HG03280 (cell line): ENCODE results near the gene UNC5A.

ENCODE experiments used
- ATAC-seq: cut with Tn5 transposase; IDR thresholded peaks from one replicate; pipeline ENCODE4 v1.9.1; 2021; ENCODE audit warnings: mild to moderate bottlenecking, moderate library complexity; ENCODE audit not compliant: unreplicated experiment

UNC5A gene

DNA sequence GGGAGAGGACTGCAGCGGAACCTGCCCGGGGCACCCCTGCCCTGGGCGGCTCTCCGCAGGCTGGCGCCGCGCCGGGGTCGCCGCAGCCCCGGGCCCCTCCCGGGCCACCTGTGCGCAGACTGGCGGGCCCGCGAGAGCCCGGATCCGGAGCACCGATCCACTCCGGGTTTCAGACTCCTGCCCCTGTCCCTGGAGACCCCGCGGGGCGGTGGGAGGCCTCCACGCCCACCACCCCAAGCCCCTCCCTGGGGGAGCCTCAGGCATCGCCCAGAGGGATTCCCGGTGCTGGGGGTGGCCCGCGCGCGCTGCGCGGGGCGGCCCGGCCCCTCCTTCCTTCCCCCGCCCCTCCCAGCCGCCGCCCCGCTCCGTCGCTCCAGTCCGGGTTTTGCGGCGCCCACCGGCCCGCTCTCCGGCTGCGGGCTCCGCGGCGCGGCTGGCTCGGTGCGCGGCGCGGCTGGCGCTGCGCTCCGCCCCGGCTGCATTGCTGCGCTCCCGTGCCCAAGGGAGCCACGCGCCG lies at the start of gene UNC5A:
Gene UNC5A, plus strand, starts transcription at position 479 of the 517 bp plus-strand sequence. CDS start 192 bp downstream, outside the sequence.
- ATAC-seq: no peak

DNA sequence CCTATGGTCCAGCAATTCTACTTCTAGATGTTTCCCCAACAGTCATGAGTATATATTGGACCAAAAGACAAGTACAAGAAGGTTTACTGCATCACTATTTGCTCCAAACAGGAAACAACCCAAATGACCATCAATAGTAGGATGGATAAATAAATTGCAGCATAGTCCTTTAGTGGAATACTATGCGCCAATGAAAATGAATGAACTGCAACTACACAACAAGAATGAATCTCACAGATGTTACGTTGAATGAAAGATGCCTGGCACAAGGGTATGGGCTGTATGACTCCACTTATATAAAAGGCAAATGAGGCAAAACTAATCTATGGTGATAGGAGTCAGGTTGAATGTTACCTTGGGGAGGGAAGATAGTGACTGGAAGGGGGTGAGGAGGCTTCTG lies 48.6 kb upstream of the UNC5A start:
- no peak for ATAC-seq

DNA sequence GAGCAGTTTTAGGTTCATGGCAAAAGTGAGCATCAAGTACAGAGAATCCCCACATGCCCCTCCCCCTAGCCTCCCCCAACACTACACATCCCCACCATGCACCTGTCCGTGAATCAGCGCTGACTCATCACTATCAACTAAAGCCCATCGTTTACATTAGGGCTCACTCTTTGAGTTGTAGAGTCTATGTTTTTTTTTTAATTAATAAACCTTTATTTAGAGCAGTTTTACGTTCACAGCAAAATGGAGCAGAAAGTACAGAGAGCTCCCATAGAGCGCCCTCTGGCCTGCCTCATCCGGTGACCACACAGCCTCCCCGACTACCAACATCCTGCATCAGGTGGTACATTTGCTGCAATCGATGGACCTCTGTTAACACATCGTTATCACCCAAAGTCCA lies 47.9 kb upstream of the UNC5A start:
- ATAC-seq: no peak

GRCh38 chr5:176765687-176766086 lies 44.7 kb upstream of the UNC5A start:
- ATAC-seq: no peak

DNA sequence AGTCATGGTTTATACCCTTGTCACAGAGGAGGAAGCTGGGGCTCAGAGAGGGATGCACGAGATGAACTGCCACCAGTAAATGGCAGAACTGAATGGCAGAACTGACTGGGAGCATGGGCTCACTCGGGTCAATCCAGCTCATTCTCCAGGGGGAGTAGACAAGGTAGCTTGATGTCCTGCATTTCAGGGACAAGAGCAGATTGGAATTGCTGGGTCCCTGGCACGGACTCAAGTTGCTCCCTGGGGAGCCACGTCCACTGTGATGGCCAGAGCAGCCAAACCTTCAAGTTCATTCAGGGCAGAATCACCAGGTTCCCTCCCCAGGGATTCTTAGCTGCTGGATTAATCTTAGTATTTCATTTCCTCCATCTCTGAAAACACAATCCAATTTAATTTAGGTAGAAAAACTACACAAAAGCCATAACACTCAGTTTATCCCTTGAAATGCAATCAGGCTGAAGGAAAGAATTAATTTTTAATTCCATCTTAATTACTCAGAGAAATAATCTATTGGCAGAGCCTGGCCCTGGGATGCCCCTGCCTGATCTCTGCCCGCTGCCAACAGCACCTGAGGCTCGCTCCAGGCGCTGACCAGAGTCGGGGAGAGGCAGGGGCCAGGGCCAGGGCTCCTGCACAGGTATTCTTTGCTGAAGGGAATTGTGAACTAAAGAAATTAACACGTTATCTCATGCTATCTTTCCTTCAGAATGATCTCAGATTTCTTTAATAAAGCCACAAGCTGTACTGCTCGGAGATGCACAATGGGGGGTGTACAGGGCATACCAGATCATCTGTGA lies 42.0 kb upstream of the UNC5A start:
- ATAC-seq: no peak

GRCh38 chr5:176769911-176770310 lies 40.4 kb upstream of the UNC5A start:
- no peak for ATAC-seq

- no peak for ATAC-seq
Measured at GRCh38 chr5:176770431-176770830, 39.9 kb upstream of the UNC5A start.

DNA sequence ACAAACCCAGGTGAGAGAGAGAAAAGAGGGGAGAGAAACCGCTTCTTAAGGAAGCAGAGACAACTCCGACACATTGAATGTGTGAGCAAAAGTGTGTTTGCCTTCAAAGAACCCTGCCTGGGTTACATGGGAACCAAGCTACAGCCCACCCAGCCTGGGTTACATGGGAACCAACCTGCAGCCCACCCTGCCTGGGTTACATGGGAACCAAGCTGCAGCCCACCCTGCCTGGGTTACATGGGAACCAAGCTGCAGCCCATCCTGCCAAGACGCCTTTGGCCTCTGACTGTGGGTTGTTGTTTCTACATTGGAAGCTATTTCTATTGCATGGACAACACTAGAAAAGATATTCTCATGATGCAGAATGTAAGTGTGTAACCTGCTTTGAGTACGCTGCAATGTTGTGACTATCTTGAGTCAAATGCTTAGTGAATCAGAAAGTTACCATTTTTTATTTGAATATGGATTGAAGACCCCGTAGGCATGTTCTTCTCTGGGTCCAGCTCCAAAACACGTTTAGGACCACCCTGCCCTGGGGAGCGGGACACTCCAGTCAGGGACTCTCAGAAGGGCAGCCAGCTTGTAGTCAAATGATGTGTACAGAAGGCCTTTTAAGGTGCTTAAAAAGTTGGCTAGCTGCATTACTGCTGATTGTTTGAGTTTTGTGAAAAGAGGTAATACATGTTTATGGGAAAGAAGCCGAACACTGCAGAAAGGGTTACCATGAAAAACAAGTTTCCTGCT lies 39.1 kb upstream of the UNC5A start:
- ATAC-seq: no peak

- ATAC-seq: no peak
Measured at GRCh38 chr5:176772271-176773210, 37.8 kb upstream of the UNC5A start.

- ATAC-seq: no peak
Measured at GRCh38 chr5:176773408-176774035, 36.8 kb upstream of the UNC5A start.

GRCh38 chr5:176774216-176775171 lies 35.9 kb upstream of the UNC5A start:
- ATAC-seq: no peak

DNA sequence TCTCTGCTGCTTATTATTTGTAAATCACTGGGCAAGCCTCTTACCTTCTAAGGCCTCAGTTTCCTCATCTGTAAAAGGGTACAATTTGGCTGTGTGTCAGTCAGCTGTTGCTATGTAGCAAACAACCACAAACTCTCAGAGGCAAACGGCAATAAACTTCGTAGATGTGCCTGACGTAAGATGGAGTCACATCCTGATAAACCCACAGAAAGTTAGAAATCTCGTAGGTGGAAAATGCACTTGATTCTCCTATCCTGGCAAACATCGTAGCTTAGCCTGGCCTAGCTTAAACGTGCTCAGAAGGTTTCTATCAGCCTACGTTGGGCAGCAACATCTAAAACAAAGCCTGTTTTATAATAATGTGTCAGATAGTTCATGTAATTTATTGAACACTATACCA lies 35.0 kb upstream of the UNC5A start:
- no peak for ATAC-seq

DNA sequence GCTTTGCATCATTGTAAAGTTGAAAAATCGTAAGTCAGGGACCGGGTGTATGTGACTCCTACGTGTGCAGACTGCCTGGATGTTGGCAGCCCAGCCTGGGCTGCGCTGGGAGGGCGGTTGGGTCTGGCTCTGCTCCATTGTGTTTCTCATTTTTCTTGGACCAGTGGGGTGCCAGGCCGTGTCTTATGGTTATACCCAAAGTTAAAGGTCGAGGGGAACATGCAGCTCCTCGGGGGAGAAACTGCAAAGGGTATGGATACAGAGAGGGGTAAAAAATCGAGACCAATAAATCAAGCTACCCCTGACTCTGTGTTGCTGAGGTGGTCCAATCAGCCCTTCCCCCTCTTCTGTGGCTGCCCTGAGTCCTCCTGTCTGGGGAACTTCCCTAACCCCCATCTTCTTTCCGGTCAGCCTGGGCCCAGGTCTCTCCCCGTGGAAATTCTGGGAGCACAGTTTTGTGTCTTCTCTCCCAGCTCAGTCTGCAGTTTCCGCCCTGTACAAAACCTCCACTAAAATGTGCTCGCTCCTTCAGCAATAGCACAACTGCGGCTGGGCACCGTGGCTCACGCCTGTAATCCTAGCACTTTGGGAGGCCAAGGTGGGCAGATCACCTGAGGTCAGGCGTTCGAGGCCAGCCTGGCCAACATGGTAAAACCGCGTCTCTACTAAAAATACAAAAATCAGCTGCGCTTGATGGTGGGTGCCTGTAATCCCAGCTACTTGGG lies 34.1 kb upstream of the UNC5A start:
- ATAC-seq: no peak

DNA sequence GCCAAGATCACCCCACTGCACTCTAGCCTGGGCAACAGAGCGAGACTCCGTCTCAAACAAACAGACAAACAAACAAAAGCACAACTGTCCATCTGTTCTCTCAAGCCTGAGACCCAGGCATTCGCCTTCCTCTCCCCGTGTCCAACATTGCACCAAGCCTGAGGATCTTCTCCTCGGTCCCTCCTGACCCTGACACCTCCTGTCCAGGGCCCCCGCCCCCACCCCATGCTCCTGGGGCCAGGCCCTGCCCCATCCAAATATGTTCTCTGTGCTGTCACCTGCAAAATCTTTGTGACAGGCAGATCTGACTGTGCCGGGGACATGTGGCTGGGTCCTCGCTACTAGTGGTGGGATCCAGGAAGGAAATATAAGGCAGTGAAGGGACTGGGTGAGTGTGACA lies 33.4 kb upstream of the UNC5A start:
- no peak for ATAC-seq

- ATAC-seq: no peak
Measured at GRCh38 chr5:176778921-176779465, 31.4 kb upstream of the UNC5A start.

DNA sequence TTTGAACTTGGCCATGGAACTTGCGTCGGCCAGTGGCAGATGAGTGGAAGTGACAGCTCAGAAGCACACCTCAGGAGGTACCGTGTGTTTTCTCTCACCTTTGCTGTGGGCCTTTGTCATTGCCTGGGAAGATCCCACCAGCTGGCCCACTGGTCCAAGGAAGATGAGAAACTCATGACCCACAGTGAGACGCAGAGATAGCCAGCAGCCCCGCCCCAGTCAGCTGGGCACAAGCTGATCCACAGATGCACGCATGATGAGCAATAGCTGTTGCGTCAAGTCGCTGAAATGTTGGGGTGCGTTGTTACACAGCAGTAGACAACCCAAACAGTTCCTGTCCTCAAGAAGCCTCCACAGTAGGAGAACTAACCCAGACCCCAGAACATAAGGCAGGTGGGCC lies 30.8 kb upstream of the UNC5A start:
- ATAC-seq: no peak

GRCh38 chr5:176780176-176781053 lies 29.9 kb upstream of the UNC5A start:
- no peak for ATAC-seq

- no peak for ATAC-seq
Measured at GRCh38 chr5:176781054-176781375, 29.3 kb upstream of the UNC5A start.
